Measurements from ENCODE around the gene PANK2.
"Not testable (repeated sequence)": the region's sequence is repeated elsewhere in the genome, so short reads cannot be mapped to it uniquely, and the experiment has no call there.

The PANK2 gene

DNA sequence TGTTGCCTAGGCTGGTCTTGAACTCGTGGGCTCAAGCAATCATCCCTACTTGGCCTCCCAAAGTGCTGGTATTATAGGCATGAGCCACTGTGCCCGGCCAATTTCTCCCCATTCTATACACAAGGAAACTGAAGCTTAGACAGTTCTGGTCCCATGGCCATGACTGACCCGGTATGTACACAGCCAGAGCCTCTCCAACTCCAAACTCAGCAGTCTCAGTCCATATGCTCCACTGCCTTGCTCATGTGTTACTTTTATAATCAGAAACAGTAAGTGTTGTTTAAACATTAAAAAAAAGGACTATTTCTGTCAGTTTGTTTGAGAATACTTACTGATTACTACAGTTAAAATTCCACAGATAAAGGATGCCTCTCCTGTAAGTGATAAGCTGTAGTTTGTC is 75.5 kb downstream of the PANK2 start:
- Histone ChIP-seq H3K4me2 (no peak overlapping the region), H3K79me2 (ENCODE audit: insufficient read depth, low read depth) (no peaks in the 10 kb centered on the region), H3K27ac (no peak overlapping the region), H3K9ac (no peak overlapping the region), H3K27me3 (ENCODE audit: insufficient read depth, low read depth) (no peaks in the 10 kb centered on the region), H3K4me1 (ENCODE audit: low read depth, poor library complexity, severe bottlenecking) (no peaks in the 10 kb centered on the region), H3K4me3 (IDR thresholded peaks at IDR 0.05; ENCODE audit: insufficient read depth, low read depth, low read length) (no peak overlapping the region), H4K20me1 (ENCODE audit: insufficient read depth) (no peaks in the 10 kb centered on the region), H2AFZ (ENCODE audit: low read depth) (no peak overlapping the region), H3K36me3 (ENCODE audit: insufficient read depth) (no peaks in the 10 kb centered on the region)
- TF ChIP-seq, protein P1, sequence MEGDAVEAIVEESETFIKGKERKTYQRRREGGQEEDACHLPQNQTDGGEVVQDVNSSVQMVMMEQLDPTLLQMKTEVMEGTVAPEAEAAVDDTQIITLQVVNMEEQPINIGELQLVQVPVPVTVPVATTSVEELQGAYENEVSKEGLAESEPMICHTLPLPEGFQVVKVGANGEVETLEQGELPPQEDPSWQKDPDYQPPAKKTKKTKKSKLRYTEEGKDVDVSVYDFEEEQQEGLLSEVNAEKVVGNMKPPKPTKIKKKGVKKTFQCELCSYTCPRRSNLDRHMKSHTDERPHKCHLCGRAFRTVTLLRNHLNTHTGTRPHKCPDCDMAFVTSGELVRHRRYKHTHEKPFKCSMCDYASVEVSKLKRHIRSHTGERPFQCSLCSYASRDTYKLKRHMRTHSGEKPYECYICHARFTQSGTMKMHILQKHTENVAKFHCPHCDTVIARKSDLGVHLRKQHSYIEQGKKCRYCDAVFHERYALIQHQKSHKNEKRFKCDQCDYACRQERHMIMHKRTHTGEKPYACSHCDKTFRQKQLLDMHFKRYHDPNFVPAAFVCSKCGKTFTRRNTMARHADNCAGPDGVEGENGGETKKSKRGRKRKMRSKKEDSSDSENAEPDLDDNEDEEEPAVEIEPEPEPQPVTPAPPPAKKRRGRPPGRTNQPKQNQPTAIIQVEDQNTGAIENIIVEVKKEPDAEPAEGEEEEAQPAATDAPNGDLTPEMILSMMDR (conservative IDR thresholded peaks at IDR 0.05; ENCODE audit: low read depth, low read length), result no peak

DNA sequence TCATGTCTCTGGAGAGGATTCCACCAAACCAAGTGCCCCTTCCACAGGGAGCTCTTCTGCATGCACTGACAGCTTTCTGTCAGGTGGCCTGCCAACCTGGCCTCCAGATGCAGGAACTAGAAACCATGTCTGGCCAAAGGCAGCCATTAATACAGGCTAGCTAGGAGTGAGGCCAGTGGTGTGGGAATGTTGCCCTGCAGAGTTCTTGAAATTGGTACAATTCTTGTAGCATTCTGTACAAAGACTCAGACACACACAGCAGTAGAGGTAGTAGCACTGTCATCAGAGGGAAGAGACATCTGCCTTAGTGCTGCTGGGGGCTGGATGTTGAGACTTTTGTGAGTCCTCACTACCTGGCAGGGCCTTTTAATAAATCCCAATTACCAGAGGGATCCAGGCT is 77.4 kb downstream of the PANK2 start:
- Histone ChIP-seq H3K4me3 (IDR thresholded peaks at IDR 0.05; ENCODE audit: insufficient read depth, low read depth, low read length) (no peak overlapping the region), H3K27ac (no peak overlapping the region), H3K9ac (no peak overlapping the region), H2AFZ (ENCODE audit: low read depth) (no peak overlapping the region), H3K4me1 (ENCODE audit: low read depth, poor library complexity, severe bottlenecking) (no peaks in the 10 kb centered on the region), H3K36me3 (ENCODE audit: insufficient read depth) (no peaks in the 10 kb centered on the region), H3K79me2 (ENCODE audit: insufficient read depth, low read depth) (no peaks in the 10 kb centered on the region), H4K20me1 (ENCODE audit: insufficient read depth) (no peaks in the 10 kb centered on the region), H3K4me2 (no peak overlapping the region), H3K27me3 (ENCODE audit: insufficient read depth, low read depth) (no peaks in the 10 kb centered on the region)
- TF ChIP-seq, protein P1 (conservative IDR thresholded peaks at IDR 0.05; ENCODE audit: low read depth, low read length), result no peak

DNA sequence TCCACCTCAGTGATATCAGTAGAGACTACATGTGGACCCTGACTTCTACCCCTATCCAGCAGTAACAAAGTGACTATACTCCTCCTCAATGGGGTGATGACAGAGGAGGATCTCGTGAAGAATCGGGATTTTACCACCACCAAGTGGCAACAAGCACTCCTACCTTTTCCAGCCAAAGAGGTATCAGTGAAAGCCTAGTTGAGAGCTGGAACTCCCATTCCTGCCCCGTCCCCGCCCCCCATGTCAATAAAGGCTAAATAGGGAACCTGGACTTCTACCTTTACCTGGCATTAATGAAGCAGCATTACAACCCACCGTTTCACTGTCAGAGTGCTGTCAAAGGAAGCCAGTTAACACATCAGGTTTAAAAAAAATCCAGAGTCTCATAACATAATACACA is 80.8 kb downstream of the PANK2 start:
- Histone ChIP-seq H3K36me3 (ENCODE audit: insufficient read depth) (no peaks in the 10 kb centered on the region), H4K20me1 (ENCODE audit: insufficient read depth) (no peaks in the 10 kb centered on the region), H3K9ac (no peak overlapping the region), H3K4me3 (IDR thresholded peaks at IDR 0.05; ENCODE audit: insufficient read depth, low read depth, low read length) (no peak overlapping the region), H3K79me2 (ENCODE audit: insufficient read depth, low read depth) (no peaks in the 10 kb centered on the region), H3K27ac (no peak overlapping the region), H3K27me3 (ENCODE audit: insufficient read depth, low read depth) (no peaks in the 10 kb centered on the region), H3K4me2 (no peak overlapping the region), H3K4me1 (ENCODE audit: low read depth, poor library complexity, severe bottlenecking) (no peaks in the 10 kb centered on the region), H2AFZ (ENCODE audit: low read depth) (no peak overlapping the region)
- TF ChIP-seq, protein P1 (conservative IDR thresholded peaks at IDR 0.05; ENCODE audit: low read depth, low read length), result no peak

DNA sequence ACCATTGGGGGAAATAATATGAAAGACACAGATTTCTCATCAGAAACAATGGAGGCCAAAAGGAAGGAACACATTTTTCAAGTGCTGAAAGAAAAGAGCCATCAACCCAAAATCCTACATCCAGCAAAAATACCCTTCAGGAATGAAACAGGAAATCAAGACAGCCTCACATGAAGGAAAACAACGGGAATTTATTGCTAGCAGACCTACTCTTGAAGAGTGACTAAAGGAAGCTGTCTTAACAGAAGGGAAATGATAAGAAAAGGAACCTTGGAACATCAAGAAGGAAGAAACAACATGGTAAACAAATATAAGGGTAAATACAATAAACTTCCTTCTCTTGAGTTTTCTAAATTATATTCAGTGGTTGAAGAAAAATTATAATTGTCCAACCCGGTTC is 82.0 kb downstream of the PANK2 start:
- Histone ChIP-seq H3K27ac (no peak overlapping the region), H4K20me1 (ENCODE audit: insufficient read depth) (no peaks in the 10 kb centered on the region), H3K4me1 (ENCODE audit: low read depth, poor library complexity, severe bottlenecking) (no peaks in the 10 kb centered on the region), H2AFZ (ENCODE audit: low read depth) (no peak overlapping the region), H3K36me3 (ENCODE audit: insufficient read depth) (no peaks in the 10 kb centered on the region), H3K9ac (no peak overlapping the region), H3K4me2 (no peak overlapping the region), H3K79me2 (ENCODE audit: insufficient read depth, low read depth) (no peaks in the 10 kb centered on the region), H3K4me3 (IDR thresholded peaks at IDR 0.05; ENCODE audit: insufficient read depth, low read depth, low read length) (no peak overlapping the region), H3K27me3 (ENCODE audit: insufficient read depth, low read depth) (no peaks in the 10 kb centered on the region)
- TF ChIP-seq, protein P1 (conservative IDR thresholded peaks at IDR 0.05; ENCODE audit: low read depth, low read length), result no peak

DNA sequence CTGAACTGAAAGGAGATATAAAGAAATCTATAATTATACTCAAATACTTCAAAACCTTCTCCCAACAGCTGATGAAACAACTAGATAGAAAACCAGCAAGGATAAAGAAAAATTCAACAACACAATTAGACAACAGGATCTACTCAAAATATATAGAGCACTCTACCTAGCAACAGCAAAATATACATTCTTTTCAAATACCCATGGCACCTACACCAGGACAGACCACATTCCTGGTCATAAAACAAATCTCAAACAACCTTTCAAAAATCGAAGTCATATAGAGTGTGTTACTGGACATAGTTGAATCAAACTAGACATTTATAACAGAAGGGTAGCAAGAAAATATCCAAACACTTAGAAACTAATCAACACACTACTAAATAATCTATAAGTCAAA is 83.0 kb downstream of the PANK2 start:
- no peak overlapping the region for H3K27ac ChIP-seq
- H3K4me3 ChIP-seq (IDR thresholded peaks at IDR 0.05; ENCODE audit: insufficient read depth, low read depth, low read length), result no peak overlapping the region
- H4K20me1 ChIP-seq (ENCODE audit: insufficient read depth), result no peaks in the 10 kb centered on the region
- H3K4me1 ChIP-seq (ENCODE audit: low read depth, poor library complexity, severe bottlenecking), result no peaks in the 10 kb centered on the region
- H3K9ac ChIP-seq, result no peak overlapping the region
- TF ChIP-seq, protein P1 (conservative IDR thresholded peaks at IDR 0.05; ENCODE audit: low read depth, low read length), result no peak
- H3K4me2 ChIP-seq, result no peak overlapping the region
- no peaks in the 10 kb centered on the region for H3K36me3 ChIP-seq (ENCODE audit: insufficient read depth)
- no peaks in the 10 kb centered on the region for H3K27me3 ChIP-seq (ENCODE audit: insufficient read depth, low read depth)
- no peak overlapping the region for H2AFZ ChIP-seq (ENCODE audit: low read depth)
- no peaks in the 10 kb centered on the region for H3K79me2 ChIP-seq (ENCODE audit: insufficient read depth, low read depth)

DNA sequence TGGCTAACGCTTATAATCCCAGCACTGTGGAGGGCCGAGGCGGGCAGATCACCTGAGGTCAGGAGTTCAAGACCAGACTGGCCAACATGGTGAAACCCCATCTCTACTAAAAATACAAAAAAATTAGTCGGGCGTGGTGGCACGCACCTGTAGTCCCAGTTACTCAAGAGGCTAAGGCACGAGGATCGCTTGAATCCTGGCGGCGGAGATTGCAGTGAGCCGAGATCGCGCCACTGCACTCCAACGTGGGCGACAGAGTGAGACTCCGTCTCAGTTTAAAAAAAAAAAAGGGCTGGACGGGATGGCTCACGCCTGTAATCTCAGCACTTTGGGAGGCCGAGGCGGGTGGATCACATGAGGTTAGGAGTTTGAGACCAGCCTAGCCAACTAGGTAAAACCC is 83.4 kb downstream of the PANK2 start:
- H3K79me2 ChIP-seq (ENCODE audit: insufficient read depth, low read depth); H3K27me3 ChIP-seq (ENCODE audit: insufficient read depth, low read depth); H3K9ac ChIP-seq; H3K27ac ChIP-seq; H3K4me2 ChIP-seq; H3K36me3 ChIP-seq (ENCODE audit: insufficient read depth); H2AFZ ChIP-seq (ENCODE audit: low read depth); H4K20me1 ChIP-seq (ENCODE audit: insufficient read depth); H3K4me1 ChIP-seq (ENCODE audit: low read depth, poor library complexity, severe bottlenecking); H3K4me3 ChIP-seq (IDR thresholded peaks at IDR 0.05; ENCODE audit: insufficient read depth, low read depth, low read length): not testable (repeated sequence)
